Measurements from ENCODE around the gene TSHZ2. TPM values are rescaled to one million over a fixed set of nuclear protein-coding genes. Genes with fewer than 3 reads are reported as not detected.

The TSHZ2 gene
- total RNA-seq, 1 donor from 2014 or later, result 30.4 TPM

GRCh38 chr20:53303413-53303760 is 331.2 kb downstream of the TSHZ2 start:
- H3K4me1 ChIP-seq, result no peaks in the 10 kb centered on the region
- no peaks in the 10 kb centered on the region for H3K27me3 ChIP-seq
- TF ChIP-seq CTCF (IDR thresholded peaks at IDR 0.05) (no peak), POLR2AphosphoS5 (IDR thresholded peaks at IDR 0.05; ENCODE audit: insufficient read depth in 1 of 2, low read depth in 1 of 2) (no peak)
- no peak overlapping the region for H3K27ac ChIP-seq
- no peak overlapping the region for H3K4me3 ChIP-seq
- DNase-seq (ENCODE audit: extremely low spot score in 2 of 2), result no peak
- no peaks in the 10 kb centered on the region for H3K36me3 ChIP-seq
- no peaks in the 10 kb centered on the region for H3K9me3 ChIP-seq
- intact Hi-C loops (cut with DNase I), result loop anchor here (5.0 kb wide), 1 partner anchor 1346 kb away; no protein-coding TSS in a partner anchor

- no peak for DNase-seq (ENCODE audit: extremely low spot score in 2 of 2)
- Histone ChIP-seq H3K4me3 (no peak overlapping the region), H3K9me3 (no peaks in the 10 kb centered on the region), H3K4me1 (no peaks in the 10 kb centered on the region), H3K27me3 (no peaks in the 10 kb centered on the region), H3K36me3 (no peaks in the 10 kb centered on the region), H3K27ac (no peak overlapping the region)
- TF ChIP-seq POLR2AphosphoS5 (IDR thresholded peaks at IDR 0.05; ENCODE audit: insufficient read depth in 1 of 2, low read depth in 1 of 2), result no peak
- TF ChIP-seq CTCF (IDR thresholded peaks at IDR 0.05), result no peak
- no peak for TF ChIP-seq POLR2A (IDR thresholded peaks at IDR 0.05)
- intact Hi-C loops (cut with DNase I), result loop anchor here (5.0 kb wide), 1 partner anchor 1347 kb away; no protein-coding TSS in a partner anchor
Observed at GRCh38 chr20:53304146-53304545, 332.0 kb downstream of the TSHZ2 start.

DNA sequence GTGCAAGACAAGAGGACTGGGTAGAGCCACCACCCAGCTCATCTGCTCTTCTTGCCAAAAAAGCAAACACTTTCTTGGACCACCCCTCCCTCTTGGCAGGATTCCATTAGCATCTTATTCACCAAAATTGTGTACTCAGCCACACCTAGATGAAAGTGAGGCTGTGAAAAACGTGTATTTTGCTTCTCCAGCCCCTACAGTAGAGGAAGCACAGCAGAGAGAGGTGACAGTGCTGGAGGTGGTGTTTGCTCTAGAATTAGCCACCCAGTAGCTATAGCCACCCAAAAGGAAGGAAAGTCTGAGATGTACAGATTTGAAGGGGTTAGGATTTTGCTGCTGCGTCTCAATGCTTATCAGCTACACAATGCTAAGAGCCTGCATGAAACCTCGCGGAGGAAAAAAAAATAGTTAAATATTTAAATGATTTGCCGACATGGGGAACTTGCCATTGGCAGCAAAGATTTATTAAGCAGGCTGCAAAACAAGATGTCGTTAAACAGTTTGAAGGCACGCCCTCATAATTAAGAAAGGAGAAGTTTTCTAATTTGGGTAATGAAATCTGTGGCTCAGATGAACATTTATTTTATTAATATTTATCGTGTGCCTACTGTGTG is 334.1 kb downstream of the TSHZ2 start:
- H3K9me3 ChIP-seq, result no peaks in the 10 kb centered on the region
- no peak overlapping the region for H3K4me3 ChIP-seq
- intact Hi-C loops (cut with DNase I), result no loop called here
- H3K27me3 ChIP-seq, result no peaks in the 10 kb centered on the region
- DNase-seq (ENCODE audit: extremely low spot score in 2 of 2), result no peak
- no peaks in the 10 kb centered on the region for H3K36me3 ChIP-seq
- no peak overlapping the region for H3K27ac ChIP-seq
- H3K4me1 ChIP-seq, result no peaks in the 10 kb centered on the region
- TF ChIP-seq POLR2A (IDR thresholded peaks at IDR 0.05) (no peak), CTCF (IDR thresholded peaks at IDR 0.05) (no peak), POLR2AphosphoS5 (IDR thresholded peaks at IDR 0.05; ENCODE audit: insufficient read depth in 1 of 2, low read depth in 1 of 2) (no peak)

DNA sequence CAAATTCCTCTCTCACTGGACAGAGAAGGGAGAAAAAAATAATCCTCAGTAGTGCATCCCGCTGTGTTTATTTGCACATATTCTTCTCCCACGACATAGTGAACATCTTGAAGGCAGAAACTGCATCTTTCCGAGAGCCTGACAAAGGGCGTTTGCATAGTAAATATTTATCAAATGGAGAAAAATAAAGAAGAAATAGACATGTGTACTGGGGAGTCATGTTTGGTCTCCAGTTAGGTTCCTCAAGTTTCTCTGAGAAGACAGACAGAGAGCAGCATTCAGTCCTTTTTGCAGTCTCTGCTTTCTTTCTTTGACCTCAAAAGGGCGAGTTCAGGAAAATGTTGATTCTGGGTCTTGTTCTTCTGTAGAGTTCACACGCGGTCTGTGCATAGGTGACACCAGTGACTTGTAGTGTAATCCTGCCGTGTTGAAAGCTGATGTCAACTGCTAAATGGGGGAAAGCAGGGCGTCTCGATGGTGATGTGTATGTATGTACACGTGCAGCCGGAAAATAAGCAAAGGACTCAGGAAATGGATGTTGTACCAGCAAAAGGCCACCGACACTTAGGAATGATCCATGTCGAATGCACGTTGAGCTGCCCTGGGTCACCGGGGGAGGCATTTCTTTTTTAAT is 335.9 kb downstream of the TSHZ2 start:
- H3K36me3 ChIP-seq, result no peaks in the 10 kb centered on the region
- TF ChIP-seq POLR2A (IDR thresholded peaks at IDR 0.05) (no peak), POLR2AphosphoS5 (IDR thresholded peaks at IDR 0.05; ENCODE audit: insufficient read depth in 1 of 2, low read depth in 1 of 2) (no peak), CTCF (IDR thresholded peaks at IDR 0.05) (no peak)
- H3K27ac ChIP-seq, result no peak overlapping the region
- no peak for DNase-seq (ENCODE audit: extremely low spot score in 2 of 2)
- intact Hi-C loops (cut with DNase I), result no loop called here
- no peaks in the 10 kb centered on the region for H3K27me3 ChIP-seq
- no peaks in the 10 kb centered on the region for H3K9me3 ChIP-seq
- H3K4me1 ChIP-seq, result no peaks in the 10 kb centered on the region
- no peak overlapping the region for H3K4me3 ChIP-seq

GRCh38 chr20:53309515-53309914 is 337.4 kb downstream of the TSHZ2 start:
- Histone ChIP-seq H3K4me1 (no peaks in the 10 kb centered on the region), H3K27me3 (no peaks in the 10 kb centered on the region), H3K4me3 (no peak overlapping the region), H3K9me3 (no peaks in the 10 kb centered on the region), H3K36me3 (no peaks in the 10 kb centered on the region), H3K27ac (no peak overlapping the region)
- TF ChIP-seq POLR2A (IDR thresholded peaks at IDR 0.05) (no peak), CTCF (IDR thresholded peaks at IDR 0.05) (no peak), POLR2AphosphoS5 (IDR thresholded peaks at IDR 0.05; ENCODE audit: insufficient read depth in 1 of 2, low read depth in 1 of 2) (no peak)
- intact Hi-C loops (cut with DNase I), result no loop called here
- DNase-seq (ENCODE audit: extremely low spot score in 2 of 2), result no peak

Measured in vagina (tissue), 2 donors.